K562 (cell line): ENCODE measurements around the gene PTPRM. TPM values are rescaled to one million over a fixed set of nuclear protein-coding genes. Genes with fewer than 3 reads are reported as not detected.

Experiments used
- ATAC-seq: fragments of 200-7000 bp; cut with Tn5 transposase; 3 replicates; pipeline ENCODE4 v1.9.1; 2020; ENCODE audit warnings: moderate library complexity
- BruUV-seq: library from RNA; stranded (reverse); fragments of 400-500 nt; replicated peaks from 2 replicates; lab custom pipeline; 2021; lab: Mats Ljungman, UMichigan
- CTCF ChIA-PET: fragments of 300-600 bp; formaldehyde crosslinking; extraction: SDS; loops from one replicate; lab custom pipeline; 2021; ENCODE audit warnings: low intra/inter-chr PET ratio; lab: Yijun Ruan, JAX
- POLR2A ChIA-PET: fragments of 300-600, 350-650 bp; sonication (Branson Sonifier 250); formaldehyde crosslinking; extraction: SDS; loops from one replicate; lab custom pipeline; 2021; ENCODE audit warnings: antibody characterized with exemption, inconsistent platforms; lab: Yijun Ruan, JAX
- DNase-seq, 4 experiments: peaks; one replicate each; pipeline versions ENCODE4 v3.0.0 to v3.0.0-alpha.2; 2011 to 2018; ENCODE audit warnings: low spot score in 3 of 4, mixed read lengths in 3 of 4; ENCODE audit errors: extremely low read depth in 1 of 4
- FAIRE-seq: peaks from 2 replicates; lab custom pipeline; 2011; peaks lifted over from hg19 to GRCh38; lab: Jason Lieb, UNC
- H2AFZ ChIP-seq: 2 replicates; pipeline ENCODE4 v1.6.0; 2011; ENCODE audit warnings: low read depth, low read length, control low read depth, inconsistent platforms
- H3K27ac ChIP-seq: fragments of 200-600 bp; 3 replicates; pipeline ENCODE4 v1.8.0; 2011; ENCODE audit warnings: low read depth, mild to moderate bottlenecking, control low read depth, inconsistent platforms, low read length, moderate library complexity, mixed read lengths; ENCODE audit errors: extremely low read depth
- H3K27me3 ChIP-seq, 2 experiments: fragments of 300-600 bp in 1 of 2; 2 replicates in 1 of 2; 3 replicates in 1 of 2; pipeline versions ENCODE4 v1.6.0 to v1.8.0; 2011; ENCODE audit warnings: inconsistent platforms in 2 of 2, low read length in 2 of 2, mild to moderate bottlenecking in 1 of 2, mixed read lengths in 1 of 2, moderate library complexity in 1 of 2; ENCODE audit not compliant: control insufficient read depth in 2 of 2, insufficient read depth in 2 of 2
- H3K36me3 ChIP-seq: fragments of 300-600 bp; 3 replicates; pipeline ENCODE4 v1.8.0; 2011; ENCODE audit warnings: mild to moderate bottlenecking, low read length, inconsistent platforms; ENCODE audit not compliant: control insufficient read depth, insufficient read depth
- H3K4me1 ChIP-seq, 2 experiments: fragments of 200-600 bp in 1 of 2; replicated peaks in 1 of 2; 2 replicates in 1 of 2; 3 replicates in 1 of 2; pipeline versions ENCODE4 v1.5.1 to v1.8.0; 2011; ENCODE audit warnings: inconsistent platforms in 2 of 2, low read length in 2 of 2, mild to moderate bottlenecking in 1 of 2, mixed read lengths in 1 of 2, moderate library complexity in 1 of 2; ENCODE audit not compliant: control insufficient read depth in 2 of 2, insufficient read depth in 2 of 2
- H3K4me2 ChIP-seq: 2 replicates; pipeline ENCODE4 v1.6.1; 2011; ENCODE audit warnings: low read length, control low read depth, inconsistent platforms, mixed read lengths; ENCODE audit not compliant: insufficient read depth
- H3K4me3 ChIP-seq: fragments of 200-600 bp; sonication (generic), shearing (Covaris generic); 2 replicates; pipeline ENCODE4 v1.5.1; 2016; ENCODE audit warnings: control low read depth, inconsistent platforms
- H3K79me2 ChIP-seq: fragments of 200-600 bp; 3 replicates; pipeline ENCODE4 v1.8.0; 2011; ENCODE audit warnings: low read length, inconsistent platforms; ENCODE audit not compliant: control insufficient read depth, insufficient read depth
- H3K9ac ChIP-seq, 2 experiments: 2 replicates each; pipeline versions ENCODE4 v1.6.0 to v1.6.1; 2011; ENCODE audit warnings: low read depth in 2 of 2, low read length in 2 of 2, control low read depth in 1 of 2, inconsistent platforms in 1 of 2, mild to moderate bottlenecking in 1 of 2, mixed read lengths in 1 of 2; ENCODE audit not compliant: insufficient read depth in 1 of 2
- H3K9me1 ChIP-seq: one replicate; pipeline ENCODE4 v1.6.0; 2011; ENCODE audit warnings: inconsistent platforms, mild to moderate bottlenecking, low read length, moderate library complexity; ENCODE audit not compliant: control insufficient read depth, insufficient read depth
- H3K9me3 ChIP-seq: replicated peaks from 2 replicates; pipeline ENCODE4 v1.5.1; 2011; ENCODE audit warnings: low read depth, low read length, inconsistent platforms; ENCODE audit not compliant: control insufficient read depth, insufficient read depth
- H4K20me1 ChIP-seq: replicated peaks from 2 replicates; pipeline ENCODE4 v1.6.1; 2011; ENCODE audit warnings: low read length, inconsistent platforms, mixed read lengths; ENCODE audit not compliant: control insufficient read depth, insufficient read depth
- BRD9 ChIP-seq: fragments of 450-650 bp; IDR thresholded peaks from 2 replicates; pipeline ENCODE4 v1.6.1; 2018; ENCODE audit warnings: low read depth; ENCODE audit not compliant: partially characterized antibody
- MCM7 ChIP-seq, 2 experiments: fragments of 450-650 bp; IDR thresholded peaks; 2 replicates each; pipeline ENCODE4 v1.6.1; 2016 to 2018
- NBN ChIP-seq: fragments of 450-650 bp; IDR thresholded peaks from 2 replicates; pipeline ENCODE4 v1.6.1; 2016; ENCODE audit warnings: low read depth, mild to moderate bottlenecking
- NFIC ChIP-seq: fragments of 450-650 bp; IDR thresholded peaks from 2 replicates; pipeline ENCODE4 v1.6.1; 2017; ENCODE audit warnings: mild to moderate bottlenecking, inconsistent platforms
- PRPF4 ChIP-seq: fragments of 200-400 bp; formaldehyde crosslinking; IDR thresholded peaks from one replicate; pipeline ENCODE4 v1.6.1; 2017; ENCODE audit warnings: low read length, low read depth, mild to moderate bottlenecking; ENCODE audit not compliant: insufficient read depth, poor library complexity, severe bottlenecking
- SRSF9 ChIP-seq: fragments of 200-400 bp; formaldehyde crosslinking; IDR thresholded peaks from 2 replicates; pipeline ENCODE4 v1.6.1; 2017; ENCODE audit warnings: low read depth, low read length, borderline replicate concordance
- ZNF174 ChIP-seq: fragments of 250-450 bp; sonication (Bioruptor Pico); IDR thresholded peaks from 2 replicates; pipeline ENCODE4 v1.4.0; 2020; ENCODE audit warnings: mild to moderate bottlenecking
- ZNF408 ChIP-seq: fragments of 250-450 bp; sonication (Bioruptor Pico); IDR thresholded peaks from 2 replicates; pipeline ENCODE4 v1.4.0; 2020; ENCODE audit warnings: low read depth, mild to moderate bottlenecking, moderate library complexity
- WGBS: fragments of 100-300 bp; shearing (Covaris generic); methylation state at CpG from one replicate; pipeline ENCODE4 v1.1.6; 2016; ENCODE audit warnings: low coverage, mixed read lengths; ENCODE audit not compliant: insufficient coverage; ENCODE audit errors: missing lambda C conversion rate; 5-methylcytosine and 5-hydroxymethylcytosine counted together
- in situ Hi-C: fragments of 300-500 bp; cut with MboI; formaldehyde crosslinking; loops from 4 replicates; pipeline ENCODE4 v1.15.0; 2018; ENCODE audit warnings: inconsistent platforms, mixed read lengths
- intact Hi-C: fragments of 100-400 bp; cut with micrococcal nuclease; formaldehyde crosslinking; loops from 2 replicates; pipeline ENCODE4 v1.14.2; 2022
- polyA plus RNA-seq, 8 experiments: library from polyadenylated mRNA; depleted of rRNA in 4 of 8; stranded (reverse) in 5 of 8; unstranded in 3 of 8; fragments of >200 nt; fragmentation: Nextera tagmentation in 2 of 8; fragmentation: Illumina TruSeq in 1 of 8; extraction: Ambion mirVana in 2 of 8; extraction: Trizol in 1 of 8; gene quantifications; 2 replicates each; pipeline versions ENCODE4 v1.2.1 to v1.2.3, GENCODE V29; 2011 to 2014; ENCODE audit warnings: inconsistent platforms in 1 of 8, missing spikeins in 1 of 8
- total RNA-seq, 7 experiments: library from RNA; depleted of rRNA in 6 of 7; stranded (reverse); fragments of >200 nt in 6 of 7; fragmentation: Illumina TruSeq in 2 of 7; extraction: Trizol in 2 of 7; gene quantifications; 2 replicates each; pipeline versions ENCODE4 v1.2.1 to v1.2.3, GENCODE V29; 2011 to 2021; ENCODE audit warnings: low replicate concordance in 1 of 7
- TF ChIP-seq, protein P1 (sequence below): fragments of 250-450 bp; sonication (Bioruptor Pico); IDR thresholded peaks from 2 replicates; pipeline ENCODE4 v1.8.0; 2021; ENCODE audit warnings: moderate library complexity, mild to moderate bottlenecking, inconsistent platforms
- TF ChIP-seq, protein P2 (sequence below): fragments of 450-650 bp; IDR thresholded peaks from 2 replicates; pipeline ENCODE4 v1.7.1; 2018; ENCODE audit warnings: mild to moderate bottlenecking, low read depth; ENCODE audit not compliant: partially characterized antibody
- TF ChIP-seq, protein P3 (sequence below): sonication (generic); formaldehyde crosslinking; IDR thresholded peaks from 2 replicates; pipeline ENCODE4 v1.8.0; 2022; ENCODE audit warnings: missing genetic modification reagents, mild to moderate bottlenecking, borderline replicate concordance

PTPRM gene
- total and polyA plus RNA-seq, 9 of the 15 experiments (the other 6 are each of a cell fraction or from before 2014, with no cell fraction given), result 0.03 to 0.16 (median 0.08) TPM; not detected in 3

DNA sequence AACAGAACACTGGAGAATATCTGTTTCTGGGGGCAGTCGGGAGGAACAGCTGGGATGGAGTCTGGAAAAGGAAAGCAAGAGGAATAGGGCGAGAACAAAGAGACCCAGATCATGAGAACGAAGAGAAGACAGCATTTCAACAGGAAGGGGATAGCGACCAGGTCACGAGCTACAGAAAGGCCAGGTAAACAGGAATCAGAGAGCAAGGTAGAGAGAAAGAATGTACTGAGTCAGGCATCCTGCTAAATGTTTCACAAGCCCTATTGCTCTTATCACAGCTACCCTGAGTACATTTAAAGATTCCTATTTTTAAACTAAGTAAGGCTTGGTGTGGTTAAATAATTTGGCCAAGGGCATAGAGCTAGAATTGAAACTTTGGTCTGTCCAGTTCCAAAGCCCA lies 787.2 kb downstream of the PTPRM start:
- H2AFZ ChIP-seq, result no peak overlapping the region
- peaks cover 14 to 17% of the 10 kb centered on the region in 2 experiments; a peak in 3 of 5 replicates for H3K27me3 ChIP-seq
- H3K27ac ChIP-seq, result no peak overlapping the region
- H3K9ac ChIP-seq, result no peak overlapping the region
- no peaks in the 10 kb centered on the region for H3K9me1 ChIP-seq
- POLR2A ChIA-PET, result no interaction called here
- BruUV-seq, result no TSS peak
- no peaks in the 10 kb centered on the region for H3K79me2 ChIP-seq
- FAIRE-seq (no peak), DNase-seq (no peak), ATAC-seq (no peak)
- H3K36me3 ChIP-seq, result no peaks in the 10 kb centered on the region
- no peak overlapping the region for H3K4me3 ChIP-seq
- CTCF ChIA-PET, result no interaction called here
- 0% methylated on average over 5 of the region's 5 CpGs for WGBS
- intact Hi-C loops, result no loop called here
- TF ChIP-seq NFIC (no peak), PRPF4 (no peak), ZNF174 (CRISPR knock-in tag) (no peak), MCM7 (IDR thresholded peaks at IDR 0.05) (no peak), NBN (no peak), BRD9 (no peak), ZNF408 (CRISPR knock-in tag) (no peak), SRSF9 (no peak)
- TF ChIP-seq, protein P1, sequence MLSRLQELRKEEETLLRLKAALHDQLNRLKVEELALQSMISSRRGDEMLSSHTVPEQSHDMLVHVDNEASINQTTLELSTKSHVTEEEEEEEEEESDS, result no peak
- TF ChIP-seq, protein P2, sequence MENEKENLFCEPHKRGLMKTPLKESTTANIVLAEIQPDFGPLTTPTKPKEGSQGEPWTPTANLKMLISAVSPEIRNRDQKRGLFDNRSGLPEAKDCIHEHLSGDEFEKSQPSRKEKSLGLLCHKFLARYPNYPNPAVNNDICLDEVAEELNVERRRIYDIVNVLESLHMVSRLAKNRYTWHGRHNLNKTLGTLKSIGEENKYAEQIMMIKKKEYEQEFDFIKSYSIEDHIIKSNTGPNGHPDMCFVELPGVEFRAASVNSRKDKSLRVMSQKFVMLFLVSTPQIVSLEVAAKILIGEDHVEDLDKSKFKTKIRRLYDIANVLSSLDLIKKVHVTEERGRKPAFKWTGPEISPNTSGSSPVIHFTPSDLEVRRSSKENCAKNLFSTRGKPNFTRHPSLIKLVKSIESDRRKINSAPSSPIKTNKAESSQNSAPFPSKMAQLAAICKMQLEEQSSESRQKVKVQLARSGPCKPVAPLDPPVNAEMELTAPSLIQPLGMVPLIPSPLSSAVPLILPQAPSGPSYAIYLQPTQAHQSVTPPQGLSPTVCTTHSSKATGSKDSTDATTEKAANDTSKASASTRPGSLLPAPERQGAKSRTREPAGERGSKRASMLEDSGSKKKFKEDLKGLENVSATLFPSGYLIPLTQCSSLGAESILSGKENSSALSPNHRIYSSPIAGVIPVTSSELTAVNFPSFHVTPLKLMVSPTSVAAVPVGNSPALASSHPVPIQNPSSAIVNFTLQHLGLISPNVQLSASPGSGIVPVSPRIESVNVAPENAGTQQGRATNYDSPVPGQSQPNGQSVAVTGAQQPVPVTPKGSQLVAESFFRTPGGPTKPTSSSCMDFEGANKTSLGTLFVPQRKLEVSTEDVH, result no peak
- TF ChIP-seq, protein P3, sequence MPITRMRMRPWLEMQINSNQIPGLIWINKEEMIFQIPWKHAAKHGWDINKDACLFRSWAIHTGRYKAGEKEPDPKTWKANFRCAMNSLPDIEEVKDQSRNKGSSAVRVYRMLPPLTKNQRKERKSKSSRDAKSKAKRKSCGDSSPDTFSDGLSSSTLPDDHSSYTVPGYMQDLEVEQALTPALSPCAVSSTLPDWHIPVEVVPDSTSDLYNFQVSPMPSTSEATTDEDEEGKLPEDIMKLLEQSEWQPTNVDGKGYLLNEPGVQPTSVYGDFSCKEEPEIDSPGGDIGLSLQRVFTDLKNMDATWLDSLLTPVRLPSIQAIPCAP (CRISPR knock-in tag), result no peak
- no peaks in the 10 kb centered on the region for H3K4me1 ChIP-seq
- no peak overlapping the region for H3K4me2 ChIP-seq
- H3K9me3 ChIP-seq, result no peaks in the 10 kb centered on the region
- in situ Hi-C loops, result no loop called here
- no peaks in the 10 kb centered on the region for H4K20me1 ChIP-seq
